ENCODE results near the gene KLF15.

KLF15 gene

DNA sequence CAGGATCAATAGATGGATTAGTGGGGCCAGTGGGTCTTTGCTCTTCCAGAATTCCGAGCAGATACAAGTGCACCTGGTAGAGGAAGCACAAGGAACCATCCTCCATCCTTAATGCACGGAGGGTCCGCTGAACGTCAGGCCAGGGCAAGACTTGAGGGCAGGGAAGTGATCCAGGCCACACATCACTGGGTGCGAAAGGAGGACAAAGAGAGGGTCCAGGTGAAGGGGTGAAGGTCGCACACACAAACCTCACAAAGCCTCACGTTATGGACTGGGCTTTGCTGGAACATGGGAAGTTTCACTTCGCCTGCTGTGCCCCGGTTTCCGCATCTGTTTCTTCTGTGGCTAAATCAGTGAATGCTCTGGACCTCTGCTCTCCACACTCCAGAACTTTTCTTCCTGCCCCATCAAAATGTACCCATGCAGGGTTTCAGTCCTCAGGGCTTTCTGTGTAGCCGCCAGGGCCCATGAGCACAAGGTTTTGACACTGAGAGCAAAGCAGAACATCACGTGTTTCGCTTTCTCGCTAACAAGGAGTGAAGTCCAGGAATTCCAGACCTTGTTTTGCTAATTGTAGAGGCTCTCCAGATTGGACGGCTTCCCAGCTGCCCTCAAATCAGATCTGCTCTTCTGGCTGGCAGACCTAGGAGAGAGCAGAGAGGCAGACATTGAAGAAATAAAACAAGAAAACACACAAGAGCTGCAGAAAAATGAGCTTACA is 56.3 kb downstream of the KLF15 start:
- TF ChIP-seq CTCF (IDR thresholded peaks at IDR 0.05), result no peak
- Histone ChIP-seq H3K27me3 (no peaks in the 10 kb centered on the region), H3K4me3 (ENCODE audit: low read depth in 1 of 2, low read length in 1 of 2) (no peak overlapping the region), H3K9me3 (no peaks in the 10 kb centered on the region), H3K4me1 (ENCODE audit: control insufficient read depth in 1 of 2, insufficient read depth in 1 of 2, low read depth in 1 of 2, low read length in 1 of 2) (no peaks in the 10 kb centered on the region), H3K36me3 (no peaks in the 10 kb centered on the region), H3K27ac (no peak overlapping the region)

DNA sequence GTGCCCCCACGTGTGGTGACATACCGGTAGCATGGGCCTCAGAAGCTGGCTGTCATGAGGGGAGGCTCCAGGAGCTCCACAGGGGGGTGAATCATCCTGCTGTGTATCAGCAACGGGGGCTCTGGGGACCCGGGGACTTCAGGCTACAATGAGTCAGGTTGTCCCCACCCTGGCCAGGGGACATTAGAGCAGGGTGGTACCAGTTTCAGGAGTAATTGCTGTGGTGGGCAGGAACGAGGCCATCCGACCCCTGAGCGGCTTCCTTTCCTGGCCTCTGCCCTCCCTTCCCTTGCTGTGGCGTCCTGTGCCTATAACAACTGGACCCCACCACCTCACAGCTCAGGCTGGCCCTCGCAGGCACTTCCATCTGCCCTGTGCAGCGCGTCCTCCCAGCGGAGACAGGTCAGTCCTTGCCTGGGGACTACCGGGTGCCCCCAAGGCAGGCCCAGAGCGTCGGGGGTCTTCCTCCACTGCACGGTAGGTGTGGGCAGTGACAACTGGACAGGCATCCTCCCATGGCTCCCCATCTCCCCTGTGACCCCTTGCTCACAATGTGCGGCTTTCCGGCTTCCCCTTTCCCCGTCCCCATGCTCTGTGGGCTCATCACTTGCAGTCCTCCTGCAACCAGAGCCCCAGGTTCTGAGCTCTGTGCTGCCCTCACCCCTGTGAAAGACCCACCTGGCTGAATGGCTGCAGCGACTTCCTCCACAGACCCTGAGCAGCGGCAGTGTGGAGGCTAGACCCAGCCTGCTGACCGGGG is 57.0 kb downstream of the KLF15 start:
- H3K4me1 ChIP-seq (ENCODE audit: control insufficient read depth in 1 of 2, insufficient read depth in 1 of 2, low read depth in 1 of 2, low read length in 1 of 2), result no peaks in the 10 kb centered on the region
- no peaks in the 10 kb centered on the region for H3K27me3 ChIP-seq
- no peak overlapping the region for H3K27ac ChIP-seq
- no peak overlapping the region for H3K4me3 ChIP-seq (ENCODE audit: low read depth in 1 of 2, low read length in 1 of 2)
- H3K36me3 ChIP-seq, result no peaks in the 10 kb centered on the region
- no peak for TF ChIP-seq CTCF (IDR thresholded peaks at IDR 0.05)
- H3K9me3 ChIP-seq, result no peaks in the 10 kb centered on the region

DNA sequence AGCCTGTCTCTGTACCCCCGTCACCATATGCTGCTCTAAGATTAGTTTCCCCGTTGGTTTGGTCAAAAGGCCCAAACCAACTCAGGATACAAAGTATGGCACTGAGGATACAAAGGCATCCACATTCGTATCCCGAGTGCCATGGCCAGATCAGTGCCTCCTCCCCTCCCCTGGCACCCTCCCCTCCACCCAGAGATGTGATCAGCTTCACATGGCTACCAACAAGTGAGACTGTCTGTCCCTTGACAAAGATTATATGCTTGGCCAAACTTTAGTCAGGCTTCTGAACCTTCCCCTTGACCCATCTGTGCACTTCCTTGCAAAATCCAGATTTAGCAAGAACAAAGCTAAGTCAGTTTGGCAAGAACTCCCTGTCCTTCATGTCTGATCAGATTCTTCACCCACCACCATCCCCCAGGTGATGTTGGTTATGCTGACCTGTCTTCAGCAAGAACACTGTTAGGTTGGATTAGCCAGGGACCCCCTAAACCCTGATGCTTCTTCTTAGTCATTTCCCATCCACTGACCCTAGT is 61.7 kb downstream of the KLF15 start:
- no peaks in the 10 kb centered on the region for H3K9me3 ChIP-seq
- no peak overlapping the region for H3K4me3 ChIP-seq (ENCODE audit: low read depth in 1 of 2, low read length in 1 of 2)
- TF ChIP-seq CTCF (IDR thresholded peaks at IDR 0.05), result no peak
- H3K27me3 ChIP-seq, result peaks cover 23% of the 10 kb centered on the region
- H3K4me1 ChIP-seq (ENCODE audit: control insufficient read depth in 1 of 2, insufficient read depth in 1 of 2, low read depth in 1 of 2, low read length in 1 of 2), result no peaks in the 10 kb centered on the region
- H3K27ac ChIP-seq, result no peak overlapping the region
- no peaks in the 10 kb centered on the region for H3K36me3 ChIP-seq

DNA sequence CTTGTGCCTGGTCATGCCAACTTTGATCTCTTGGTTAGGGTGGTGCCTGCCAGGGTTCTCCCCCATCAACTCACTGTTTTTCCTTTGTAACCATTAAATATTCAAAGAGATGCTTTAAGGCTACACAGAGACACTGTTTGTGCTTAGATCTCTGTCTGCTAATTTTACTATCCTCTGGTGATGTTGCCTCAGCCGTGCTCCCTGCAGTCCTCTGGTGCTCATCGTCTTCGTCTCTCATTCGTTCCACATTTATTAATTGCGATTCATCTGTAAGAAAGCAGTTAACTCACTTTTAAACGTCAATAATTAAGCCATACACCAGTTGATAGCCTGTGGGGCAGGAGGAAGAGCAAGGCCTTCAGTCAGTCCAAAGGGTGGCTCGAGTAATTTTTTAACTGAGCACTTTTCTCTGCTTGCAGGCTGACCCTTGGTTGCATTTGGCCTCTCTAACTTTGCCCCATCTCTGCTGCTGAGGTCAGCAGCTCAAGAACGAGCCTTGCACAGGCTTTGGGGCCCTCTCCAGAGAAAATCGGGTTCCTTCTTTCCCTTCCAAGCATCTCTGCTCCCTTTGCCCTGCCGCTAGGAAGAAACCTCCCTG is 62.9 kb downstream of the KLF15 start:
- no peak for TF ChIP-seq CTCF (IDR thresholded peaks at IDR 0.05)
- Histone ChIP-seq H3K27me3 (peaks cover 35% of the 10 kb centered on the region), H3K27ac (no peak overlapping the region), H3K4me1 (ENCODE audit: control insufficient read depth in 1 of 2, insufficient read depth in 1 of 2, low read depth in 1 of 2, low read length in 1 of 2) (no peaks in the 10 kb centered on the region), H3K4me3 (ENCODE audit: low read depth in 1 of 2, low read length in 1 of 2) (no peak overlapping the region), H3K36me3 (no peaks in the 10 kb centered on the region), H3K9me3 (no peaks in the 10 kb centered on the region)

- Histone ChIP-seq H3K4me3 (ENCODE audit: low read depth in 1 of 2, low read length in 1 of 2) (no peak overlapping the region), H3K9me3 (no peaks in the 10 kb centered on the region)
Observed at GRCh38 chr3:126293370-126294082, 63.7 kb downstream of the KLF15 start.

More at GRCh38 chr3:126293370-126294082, 63.7 kb downstream of the KLF15 start:
- Histone ChIP-seq H3K4me1 (ENCODE audit: control insufficient read depth in 1 of 2, insufficient read depth in 1 of 2, low read depth in 1 of 2, low read length in 1 of 2) (no peaks in the 10 kb centered on the region), H3K27me3 (peaks cover 43% of the 10 kb centered on the region), H3K36me3 (no peaks in the 10 kb centered on the region), H3K27ac (no peak overlapping the region)
- no peak for TF ChIP-seq CTCF (IDR thresholded peaks at IDR 0.05)
